Superior temporal gyrus (tissue), 1 donor: Measurements from ENCODE around the gene ADRM1.

Source experiments
- DNase-seq: peaks from one replicate; pipeline ENCODE4 v3.0.0-alpha.2; 2016; ENCODE audit errors: extremely low spot score

The ADRM1 gene

GRCh38 chr20:62302341-62303061, at the start of gene ADRM1:
TSS of gene ADRM1 (plus strand) at chr20:62302997. CDS start at chr20:62303569, 572 bp downstream.
- peak; percentile 97 for DNase-seq

GRCh38 chr20:62253398-62253797, 49.4 kb upstream of the ADRM1 start:
- no peak for DNase-seq

- no peak for DNase-seq
Observed at GRCh38 chr20:62254021-62254724, 48.6 kb upstream of the ADRM1 start.

GRCh38 chr20:62255976-62256375, 46.8 kb upstream of the ADRM1 start:
- no peak for DNase-seq

GRCh38 chr20:62258499-62259293, 44.1 kb upstream of the ADRM1 start:
- no peak for DNase-seq

- no peak for DNase-seq
Observed at GRCh38 chr20:62259294-62259565, 43.6 kb upstream of the ADRM1 start.

GRCh38 chr20:62262064-62262463, 40.7 kb upstream of the ADRM1 start:
- DNase-seq: no peak

- DNase-seq: no peak
Observed at GRCh38 chr20:62263396-62263795, 39.4 kb upstream of the ADRM1 start.

- no peak for DNase-seq
Observed at GRCh38 chr20:62265365-62265764, 37.4 kb upstream of the ADRM1 start.

GRCh38 chr20:62266340-62266739, 36.5 kb upstream of the ADRM1 start:
- no peak for DNase-seq

- no peak for DNase-seq
Observed at GRCh38 chr20:62266851-62267250, 35.9 kb upstream of the ADRM1 start.

- peak; percentile 40 for DNase-seq
Observed at GRCh38 chr20:62267543-62267942, 35.3 kb upstream of the ADRM1 start.

- no peak for DNase-seq
Observed at GRCh38 chr20:62268228-62268900, 34.4 kb upstream of the ADRM1 start.

GRCh38 chr20:62269378-62269777, 33.4 kb upstream of the ADRM1 start:
- DNase-seq: no peak

GRCh38 chr20:62269871-62270270, 32.9 kb upstream of the ADRM1 start:
- DNase-seq: no peak

- DNase-seq: no peak
Observed at GRCh38 chr20:62272200-62272599, 30.6 kb upstream of the ADRM1 start.

- DNase-seq: peak; percentile 23
Observed at GRCh38 chr20:62273416-62273815, 29.4 kb upstream of the ADRM1 start.

GRCh38 chr20:62274332-62274950, 28.4 kb upstream of the ADRM1 start:
- DNase-seq: peak; percentile 46

GRCh38 chr20:62275219-62275618, 27.6 kb upstream of the ADRM1 start:
- no peak for DNase-seq

GRCh38 chr20:62276439-62276838, 26.4 kb upstream of the ADRM1 start:
- DNase-seq: peak; percentile 18

GRCh38 chr20:62277253-62277652, 25.5 kb upstream of the ADRM1 start:
- DNase-seq: no peak

GRCh38 chr20:62280303-62280702, 22.5 kb upstream of the ADRM1 start:
- DNase-seq: no peak
